ENCODE data around the gene HIRIP3. TPM values are rescaled to one million over a fixed set of nuclear protein-coding genes. Genes with fewer than 3 reads are reported as not detected.

HIRIP3 gene
- total and polyA plus RNA-seq, 2 of the 8 experiments (the other 6 are each of a cell fraction or from before 2014, with no cell fraction given) = 11.9 to 18.5 TPM

GRCh38 chr16:29975811-29976511 lies 19.5 kb downstream of the HIRIP3 start:
- TF ChIP-seq POLR2A (IDR thresholded peaks at IDR 0.05; ENCODE audit: control extremely low read depth in 1 of 2, low read depth in 2 of 2, low read length in 2 of 2) (no peak), SUZ12 (IDR thresholded peaks at IDR 0.05; ENCODE audit: low read length) (no peak), USF2 (IDR thresholded peaks at IDR 0.05; ENCODE audit: low read length) (no peak), HDAC2 (IDR thresholded peaks at IDR 0.05; ENCODE audit: borderline replicate concordance in 1 of 2, low read depth in 2 of 2, low read length in 2 of 2) (no peak), TAF1 (IDR thresholded peaks at IDR 0.05; ENCODE audit: low read depth, low read length) (no peak)
- Histone ChIP-seq H3K9ac (replicated peaks in 1 of 4; ENCODE audit: extremely low read depth in 1 of 4, low read depth in 3 of 4, low read length in 3 of 4) (peak overlapping the region in 1 of 4 experiments; percentile 47; a peak in 1 of 7 replicates), H3K79me2 (ENCODE audit: control insufficient read depth in 1 of 2, insufficient read depth in 2 of 2, low read length in 2 of 2) (peaks cover 9 to 34% of the 10 kb centered on the region in 2 experiments), H3K4me1 (replicated peaks in 1 of 4; ENCODE audit: control insufficient read depth in 3 of 4, insufficient read depth in 4 of 4, low read length in 3 of 4) (peaks cover 4 to 20% (median 7%) of the 10 kb centered on the region in 4 experiments), H3K23ac (ENCODE audit: insufficient read length) (no peak overlapping the region), H3K9me3 (ENCODE audit: insufficient read depth in 2 of 2, low read depth in 1 of 2, low read length in 1 of 2) (peaks cover 11% of the 10 kb centered on the region in 2 experiments), H2BK5ac (ENCODE audit: low read depth, low read length) (0 out of 2 replicates have a peak overlapping the region, but pooled peaks have one; percentile 52), H3K4me2 (ENCODE audit: insufficient read depth in 1 of 2, low read depth in 2 of 2, low read length in 2 of 2) (peak overlapping the region; percentile 72 to 85), H3K4ac (replicated peaks; ENCODE audit: insufficient read length, low read depth, low read length) (no peak overlapping the region), H2BK15ac (ENCODE audit: low read length) (no peak overlapping the region; the same call in 1 of the 2 replicates), H4K20me1 (replicated peaks in 1 of 2; ENCODE audit: control insufficient read depth in 1 of 2, insufficient read depth in 2 of 2, low read length in 2 of 2) (peaks cover 4 to 18% of the 10 kb centered on the region in 2 experiments), H2AFZ (ENCODE audit: low read length) (no peak overlapping the region), H2BK20ac (ENCODE audit: low read length) (no peak overlapping the region), H4K91ac (replicated peaks; ENCODE audit: insufficient read length, low read length) (no peak overlapping the region), H3K4me3 (ENCODE audit: extremely low read depth in 1 of 4, insufficient read depth in 2 of 4, low read depth in 3 of 4, low read length in 4 of 4) (peak overlapping the region in 1 of 4 experiments; percentile 90; a peak in 4 of 8 replicates), H2AK5ac (ENCODE audit: low read depth, low read length) (no peak overlapping the region), H3K56ac (replicated peaks; ENCODE audit: insufficient read length, low read depth, low read length) (no peak overlapping the region), H3K14ac (ENCODE audit: insufficient read length) (no peak overlapping the region), H4K8ac (ENCODE audit: extremely low read depth, insufficient read depth, low read length) (no peak overlapping the region), H3K27me3 (replicated peaks in 1 of 4; ENCODE audit: control insufficient read depth in 3 of 4, extremely low read depth in 1 of 4, insufficient read depth in 3 of 4, low read length in 3 of 4) (peaks cover 2 to 10% (median 9%) of the 10 kb centered on the region in 4 experiments), H3K27ac (ENCODE audit: low read depth, low read length) (no peak overlapping the region), H4K5ac (ENCODE audit: insufficient read length, low read depth, low read length) (no peak overlapping the region), H3K23me2 (ENCODE audit: low read depth, low read length) (peaks cover 7% of the 10 kb centered on the region; the same call in 1 of the 2 replicates), H2BK120ac (replicated peaks; ENCODE audit: low read depth, low read length) (no peak overlapping the region), H3K79me1 (ENCODE audit: low read depth, low read length) (peaks cover 25% of the 10 kb centered on the region), H3K36me3 (ENCODE audit: control insufficient read depth in 2 of 4, insufficient read depth in 4 of 4, low read length in 3 of 4) (peaks cover 10 to 41% (median 30%) of the 10 kb centered on the region in 4 experiments), H2BK12ac (ENCODE audit: low read depth, low read length) (no peak overlapping the region), H3K18ac (ENCODE audit: extremely low read depth, low read length) (no peak overlapping the region)
- ChIA-PET POLR2A (ENCODE audit: partially characterized antibody) (interaction anchor here (0.8 to 1.9 kb wide), 8 partner anchors 9 to 76 kb away, joined by 3 to 11 read pairs (median 4); partner anchors contain the start of genes ASPHD1, KCTD13 and TLCD3B), CTCF (ENCODE audit: partially characterized antibody) (interaction anchor here (0.6 to 4.4 kb wide), 13 partner anchors 9 to 157 kb away, joined by 3 to 19 read pairs (median 4); no protein-coding TSS in a partner anchor)
- WGBS, 2 experiments (ENCODE audit: extremely low coverage in 1 of 2, insufficient coverage in 1 of 2, insufficient read length in 1 of 2, insufficient replicate concordance in 2 of 2, low coverage in 1 of 2, low lambda C conversion rate in 2 of 2, missing lambda C conversion rate in 1 of 2) = 52% methylated on average over 6 of the region's 6 CpGs; no CpG with 5 or more reads in 1 of the 2 experiments
- no peak for DNase-seq (ENCODE audit: low read depth in 1 of 2, low spot score in 2 of 2)
- FAIRE-seq = no peak
